Measurements from ENCODE around the gene HCST.
A peak's percentile ranks its signal among the peaks of the same experiment; 100 is the strongest.

Gene HCST

DNA sequence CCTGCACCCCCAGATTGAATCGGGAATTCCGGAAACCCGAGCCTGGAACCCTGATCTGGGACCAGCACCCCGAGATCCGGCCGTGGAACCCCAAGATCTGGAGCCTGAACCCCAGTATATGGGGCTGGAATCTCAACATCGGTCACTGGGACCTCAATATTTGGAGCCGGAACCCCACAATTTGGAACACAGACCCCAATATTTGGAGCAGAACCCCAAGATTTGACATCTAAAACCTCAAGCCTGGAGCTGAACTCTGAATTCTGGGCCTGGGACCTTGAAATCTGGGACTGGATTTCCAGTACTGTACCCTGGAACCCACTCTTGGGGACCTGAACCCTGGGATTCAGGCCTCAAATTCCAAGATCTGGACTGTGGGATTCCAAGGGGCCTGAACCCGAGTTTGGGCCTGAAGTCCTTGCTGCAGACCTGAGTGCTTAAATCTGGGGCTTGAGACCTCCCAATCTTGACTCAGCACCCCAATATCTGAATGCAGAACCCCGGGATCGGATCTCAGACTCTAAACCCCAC, 34.5 kb downstream of the HCST start:
- TF ChIP-seq, protein P1, sequence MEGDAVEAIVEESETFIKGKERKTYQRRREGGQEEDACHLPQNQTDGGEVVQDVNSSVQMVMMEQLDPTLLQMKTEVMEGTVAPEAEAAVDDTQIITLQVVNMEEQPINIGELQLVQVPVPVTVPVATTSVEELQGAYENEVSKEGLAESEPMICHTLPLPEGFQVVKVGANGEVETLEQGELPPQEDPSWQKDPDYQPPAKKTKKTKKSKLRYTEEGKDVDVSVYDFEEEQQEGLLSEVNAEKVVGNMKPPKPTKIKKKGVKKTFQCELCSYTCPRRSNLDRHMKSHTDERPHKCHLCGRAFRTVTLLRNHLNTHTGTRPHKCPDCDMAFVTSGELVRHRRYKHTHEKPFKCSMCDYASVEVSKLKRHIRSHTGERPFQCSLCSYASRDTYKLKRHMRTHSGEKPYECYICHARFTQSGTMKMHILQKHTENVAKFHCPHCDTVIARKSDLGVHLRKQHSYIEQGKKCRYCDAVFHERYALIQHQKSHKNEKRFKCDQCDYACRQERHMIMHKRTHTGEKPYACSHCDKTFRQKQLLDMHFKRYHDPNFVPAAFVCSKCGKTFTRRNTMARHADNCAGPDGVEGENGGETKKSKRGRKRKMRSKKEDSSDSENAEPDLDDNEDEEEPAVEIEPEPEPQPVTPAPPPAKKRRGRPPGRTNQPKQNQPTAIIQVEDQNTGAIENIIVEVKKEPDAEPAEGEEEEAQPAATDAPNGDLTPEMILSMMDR (IDR thresholded peaks at IDR 0.05; ENCODE audit: insufficient read depth, low read depth, low read length, missing control alignments), result no peak
- peak overlapping the region; percentile 74 for H3K4me3 ChIP-seq (ENCODE audit: low read depth, low read length)
- DNase-seq (ENCODE audit: low read depth), result no peak

DNA sequence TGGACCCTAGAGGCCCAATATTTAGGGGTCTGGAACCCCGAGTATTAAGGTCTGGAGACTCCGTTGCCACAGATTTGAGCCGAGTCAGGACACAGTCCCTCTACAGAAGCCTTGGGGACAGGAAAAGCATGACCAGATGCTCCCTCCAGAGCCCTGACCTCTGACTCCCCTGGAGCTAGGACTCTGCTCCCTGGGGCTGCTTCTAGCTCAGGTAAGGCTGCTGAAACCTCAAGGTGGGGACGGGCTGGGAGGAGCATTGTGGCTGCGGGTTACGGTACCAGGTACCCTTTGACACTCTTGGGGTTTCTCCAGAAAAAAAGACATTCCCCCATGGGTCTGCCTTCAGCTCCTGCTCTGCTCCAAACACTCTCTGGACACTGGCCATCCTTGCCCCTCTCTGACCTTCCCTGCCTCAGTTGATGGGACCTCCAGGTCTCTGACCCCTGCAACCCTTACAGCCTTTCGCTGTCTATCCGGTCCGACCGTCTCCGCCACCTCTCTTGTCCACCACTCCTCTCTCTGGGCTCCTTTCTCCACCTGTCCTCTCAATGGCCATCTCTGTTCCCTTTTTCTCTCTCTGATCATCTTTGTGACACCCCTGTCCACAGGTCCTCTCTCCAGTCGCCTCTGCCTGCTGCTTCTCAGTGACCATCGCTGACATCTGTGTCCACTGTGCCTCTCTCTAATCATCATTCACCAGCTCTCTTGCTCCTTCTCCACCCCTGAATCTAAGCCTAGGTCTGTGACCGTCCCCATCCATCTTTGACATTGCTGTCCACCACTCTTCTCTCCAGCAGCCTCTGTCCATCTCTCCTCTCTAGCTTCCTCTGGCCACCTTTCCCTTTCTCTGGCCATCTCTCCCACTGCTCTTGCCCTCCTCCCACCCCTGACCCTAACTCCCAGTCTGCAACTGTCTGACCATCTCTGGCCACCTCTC, 35.3 kb downstream of the HCST start:
- no peak for DNase-seq (ENCODE audit: low read depth)
- H3K4me3 ChIP-seq (ENCODE audit: low read depth, low read length), result peak overlapping the region; percentile 74
- TF ChIP-seq, protein P1 (IDR thresholded peaks at IDR 0.05; ENCODE audit: insufficient read depth, low read depth, low read length, missing control alignments), result no peak

DNA sequence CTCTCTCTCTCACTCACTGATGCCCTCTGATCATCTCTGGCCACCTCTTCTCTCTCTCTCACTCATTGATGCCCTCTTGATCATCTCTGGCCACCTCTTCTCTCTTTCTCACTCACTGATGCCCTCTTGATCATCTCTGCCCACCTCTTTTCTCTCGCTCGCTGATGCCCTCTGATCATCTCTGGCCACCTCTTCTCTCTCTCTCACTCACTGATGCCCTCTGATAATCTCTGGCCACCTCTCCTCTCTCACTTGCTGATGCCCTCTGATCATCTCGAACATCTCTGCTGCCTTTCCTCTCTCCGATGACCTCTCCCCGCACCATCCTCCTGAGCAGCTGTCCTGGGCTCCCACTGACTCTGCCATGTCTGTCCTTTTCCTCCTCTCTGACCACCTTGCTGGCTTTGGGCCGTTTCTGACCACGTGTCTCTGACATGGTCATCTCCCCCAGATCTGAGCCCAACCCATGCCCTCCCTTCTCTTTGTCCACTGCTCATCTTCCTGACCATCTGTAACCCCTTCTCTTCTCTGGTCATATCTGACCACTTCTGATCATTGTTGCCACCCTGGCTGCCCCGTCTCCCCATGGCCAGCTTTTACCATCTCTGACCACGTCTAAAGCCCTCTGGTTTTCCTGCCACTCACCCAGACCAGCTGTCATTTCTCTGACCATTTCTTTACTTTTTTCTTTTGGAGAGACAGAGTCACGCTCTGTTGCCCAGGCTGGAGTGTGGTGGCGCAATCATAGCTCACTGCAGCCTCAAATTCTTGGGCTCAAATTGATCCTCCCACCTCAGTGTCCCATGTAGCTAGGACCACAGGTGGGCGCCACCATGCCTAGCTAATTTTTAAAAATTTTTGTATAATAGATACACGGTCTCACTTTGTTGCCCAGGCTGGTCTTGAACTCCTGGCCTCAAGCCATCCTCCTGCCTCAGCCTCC, 36.2 kb downstream of the HCST start:
- TF ChIP-seq, protein P1 (IDR thresholded peaks at IDR 0.05; ENCODE audit: insufficient read depth, low read depth, low read length, missing control alignments), result no peak
- H3K4me3 ChIP-seq (ENCODE audit: low read depth, low read length), result no peak overlapping the region
- no peak for DNase-seq (ENCODE audit: low read depth)

DNA sequence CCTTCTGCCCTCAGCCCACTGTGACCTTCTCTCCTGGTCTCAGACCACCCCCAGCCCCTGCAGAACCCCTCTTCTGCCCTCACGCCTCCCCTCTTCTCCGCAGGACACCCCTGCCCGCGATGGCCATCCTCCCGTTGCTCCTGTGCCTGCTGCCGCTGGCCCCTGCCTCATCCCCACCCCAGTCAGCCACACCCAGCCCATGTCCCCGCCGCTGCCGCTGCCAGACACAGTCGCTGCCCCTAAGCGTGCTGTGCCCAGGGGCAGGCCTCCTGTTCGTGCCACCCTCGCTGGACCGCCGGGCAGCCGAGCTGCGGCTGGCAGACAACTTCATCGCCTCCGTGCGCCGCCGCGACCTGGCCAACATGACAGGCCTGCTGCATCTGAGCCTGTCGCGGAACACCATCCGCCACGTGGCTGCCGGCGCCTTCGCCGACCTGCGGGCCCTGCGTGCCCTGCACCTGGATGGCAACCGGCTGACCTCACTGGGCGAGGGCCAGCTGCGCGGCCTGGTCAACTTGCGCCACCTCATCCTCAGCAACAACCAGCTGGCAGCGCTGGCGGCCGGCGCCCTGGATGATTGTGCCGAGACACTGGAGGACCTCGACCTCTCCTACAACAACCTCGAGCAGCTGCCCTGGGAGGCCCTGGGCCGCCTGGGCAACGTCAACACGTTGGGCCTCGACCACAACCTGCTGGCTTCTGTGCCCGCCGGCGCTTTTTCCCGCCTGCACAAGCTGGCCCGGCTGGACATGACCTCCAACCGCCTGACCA, 37.2 kb downstream of the HCST start:
- no peak overlapping the region for H3K4me3 ChIP-seq (ENCODE audit: low read depth, low read length)
- TF ChIP-seq, protein P1 (IDR thresholded peaks at IDR 0.05; ENCODE audit: insufficient read depth, low read depth, low read length, missing control alignments), result no peak
- DNase-seq (ENCODE audit: low read depth), result no peak

DNA sequence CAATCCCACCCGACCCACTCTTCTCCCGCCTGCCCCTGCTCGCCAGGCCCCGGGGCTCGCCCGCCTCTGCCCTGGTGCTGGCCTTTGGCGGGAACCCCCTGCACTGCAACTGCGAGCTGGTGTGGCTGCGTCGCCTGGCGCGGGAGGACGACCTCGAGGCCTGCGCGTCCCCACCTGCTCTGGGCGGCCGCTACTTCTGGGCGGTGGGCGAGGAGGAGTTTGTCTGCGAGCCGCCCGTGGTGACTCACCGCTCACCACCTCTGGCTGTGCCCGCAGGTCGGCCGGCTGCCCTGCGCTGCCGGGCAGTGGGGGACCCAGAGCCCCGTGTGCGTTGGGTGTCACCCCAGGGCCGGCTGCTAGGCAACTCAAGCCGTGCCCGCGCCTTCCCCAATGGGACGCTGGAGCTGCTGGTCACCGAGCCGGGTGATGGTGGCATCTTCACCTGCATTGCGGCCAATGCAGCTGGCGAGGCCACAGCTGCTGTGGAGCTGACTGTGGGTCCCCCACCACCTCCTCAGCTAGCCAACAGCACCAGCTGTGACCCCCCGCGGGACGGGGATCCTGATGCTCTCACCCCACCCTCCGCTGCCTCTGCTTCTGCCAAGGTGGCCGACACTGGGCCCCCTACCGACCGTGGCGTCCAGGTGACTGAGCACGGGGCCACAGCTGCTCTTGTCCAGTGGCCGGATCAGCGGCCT, 37.9 kb downstream of the HCST start:
- TF ChIP-seq, protein P1 (IDR thresholded peaks at IDR 0.05; ENCODE audit: insufficient read depth, low read depth, low read length, missing control alignments), result no peak
- no peak overlapping the region for H3K4me3 ChIP-seq (ENCODE audit: low read depth, low read length)
- no peak for DNase-seq (ENCODE audit: low read depth)

All from GM12865 (cell line).